ENCODE measurements around the gene EXT2.

EXT2 gene

DNA sequence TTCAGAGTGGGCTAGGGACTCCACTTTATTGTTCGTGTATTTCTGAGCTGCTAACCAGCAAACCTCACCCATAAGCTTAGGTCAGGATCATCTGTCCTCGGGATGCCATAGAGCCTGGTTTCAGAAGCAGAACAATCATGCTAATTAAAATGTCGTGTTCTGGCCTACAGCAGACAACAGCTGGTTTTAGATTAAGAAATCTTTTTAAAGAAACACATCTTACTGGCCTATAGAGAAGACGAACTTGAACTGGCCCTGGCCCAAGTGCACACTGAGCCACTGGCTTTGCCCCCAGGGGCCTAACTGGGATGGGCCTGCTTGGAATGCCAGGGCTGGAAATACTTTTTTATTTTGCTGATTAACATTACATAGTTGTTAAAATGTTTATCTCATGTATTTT, 151.2 kb downstream of the EXT2 start:
- no peak for DNase-seq

DNA sequence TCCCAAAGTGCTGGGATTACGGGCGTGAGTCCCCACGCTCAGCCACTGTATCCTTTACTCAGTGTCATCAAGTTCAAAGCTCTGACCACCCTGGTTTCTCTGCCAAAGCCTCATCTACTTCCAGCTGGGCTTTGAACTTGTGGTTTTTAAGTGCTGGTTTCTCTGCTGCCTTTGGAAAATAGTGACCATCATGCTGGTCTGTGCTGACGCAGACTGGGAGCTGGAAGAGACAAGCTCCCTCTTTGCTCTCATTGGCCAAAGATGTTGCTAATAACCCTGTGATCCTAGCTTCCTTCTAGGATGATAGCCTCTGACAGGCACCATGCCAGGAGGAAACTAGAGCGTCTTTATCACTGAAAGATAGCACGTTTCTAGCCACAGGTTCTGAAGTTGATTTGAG, 152.0 kb downstream of the EXT2 start:
- DNase-seq, result no peak

DNA sequence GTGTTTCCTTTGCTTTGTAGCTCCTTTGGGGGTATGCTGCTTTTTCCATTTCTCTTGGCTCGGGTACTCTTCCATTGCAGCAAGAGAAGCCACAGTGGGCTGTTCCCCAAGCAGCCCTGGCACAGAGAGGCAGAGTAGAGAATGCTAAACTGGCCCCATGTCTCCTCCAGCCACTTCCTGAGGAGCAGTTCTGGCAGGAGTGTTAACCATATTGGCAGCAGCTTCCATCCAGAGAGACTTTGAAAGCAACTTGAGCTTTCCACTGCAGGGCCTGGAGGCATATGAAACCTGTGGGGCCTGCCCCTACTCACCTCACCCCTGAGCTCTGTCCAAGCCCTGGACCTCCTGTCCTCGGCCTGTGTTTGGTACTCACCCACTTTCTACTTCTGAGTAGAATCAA, 152.6 kb downstream of the EXT2 start:
- DNase-seq, result no peak

DNA sequence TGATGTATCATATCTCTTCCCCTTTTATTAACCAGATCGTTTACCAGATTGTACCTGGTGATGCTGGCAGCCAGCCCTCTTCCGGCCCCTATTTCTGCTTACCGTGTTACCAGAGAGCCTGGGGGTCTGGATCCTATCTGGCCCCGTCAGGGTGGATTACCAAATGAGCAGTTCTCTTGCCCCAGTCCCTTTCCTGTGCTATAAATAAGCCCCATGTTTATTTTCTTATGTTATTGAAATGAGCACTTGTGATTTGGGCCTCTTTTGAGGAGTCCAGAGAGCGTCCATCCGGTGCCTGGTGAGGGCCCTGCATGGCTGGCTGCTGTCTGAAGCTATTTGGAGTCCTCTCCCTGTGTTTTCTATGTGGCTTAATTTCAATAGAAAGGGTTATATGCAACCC, 154.9 kb downstream of the EXT2 start:
- DNase-seq, result no peak

DNA sequence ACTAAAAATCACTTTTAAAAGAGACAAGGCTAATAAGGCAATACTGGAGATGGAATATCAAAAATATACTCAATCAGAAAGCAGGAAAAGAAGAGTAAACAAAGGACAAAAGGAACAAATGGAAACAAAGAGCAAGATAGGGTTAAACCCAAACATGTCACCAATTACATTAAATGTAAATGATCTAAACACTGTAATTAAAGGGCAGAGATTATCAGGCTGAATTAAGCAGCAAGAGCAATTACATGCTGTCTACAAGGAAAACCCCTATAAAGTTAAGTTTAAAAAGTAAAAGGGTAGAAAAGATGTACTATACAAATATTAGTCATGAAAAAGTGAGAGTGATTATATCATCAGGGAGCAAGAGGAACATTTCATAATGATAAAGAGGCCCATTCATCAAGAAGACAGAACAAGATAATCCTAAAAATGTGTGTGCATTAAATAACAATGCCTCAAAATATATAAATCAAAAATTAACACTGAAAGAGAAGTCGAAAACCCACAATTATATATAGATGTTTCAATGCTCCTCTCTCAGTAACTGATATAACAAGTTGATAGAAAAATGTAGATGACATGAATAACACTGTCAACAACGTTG, 157.6 kb downstream of the EXT2 start:
- no peak for DNase-seq

DNA sequence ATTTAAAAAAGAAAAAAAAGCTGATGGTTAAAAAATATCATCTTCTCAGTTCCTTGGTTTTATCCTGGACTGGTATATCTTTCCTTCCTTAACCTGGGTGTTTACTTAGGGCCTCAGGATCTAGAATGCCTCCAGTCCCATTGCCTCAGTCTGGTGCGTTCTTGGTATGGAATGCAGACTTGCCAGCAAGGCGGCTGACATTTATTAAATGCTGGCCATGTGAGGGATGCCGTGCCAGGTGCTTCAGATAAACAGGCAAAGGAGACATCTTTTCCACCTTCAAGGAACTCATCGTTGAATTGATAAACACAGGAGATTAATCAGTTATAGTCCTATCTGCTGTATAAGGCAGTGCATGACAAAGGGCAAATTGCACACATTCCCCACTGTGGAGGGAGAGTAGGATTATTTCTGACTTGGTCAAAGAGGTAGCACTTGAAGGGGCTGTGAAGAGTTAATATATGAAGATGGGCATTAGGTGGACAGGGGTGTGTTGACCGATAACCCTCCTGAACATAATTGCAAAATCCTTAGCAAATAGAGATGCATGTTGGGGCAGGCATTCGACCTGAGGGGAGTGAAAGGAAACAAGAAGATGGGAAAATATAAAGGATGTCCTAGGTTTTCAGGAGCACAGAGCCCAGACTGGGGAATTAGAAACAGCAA, 160.1 kb downstream of the EXT2 start:
- no peak for DNase-seq

DNA sequence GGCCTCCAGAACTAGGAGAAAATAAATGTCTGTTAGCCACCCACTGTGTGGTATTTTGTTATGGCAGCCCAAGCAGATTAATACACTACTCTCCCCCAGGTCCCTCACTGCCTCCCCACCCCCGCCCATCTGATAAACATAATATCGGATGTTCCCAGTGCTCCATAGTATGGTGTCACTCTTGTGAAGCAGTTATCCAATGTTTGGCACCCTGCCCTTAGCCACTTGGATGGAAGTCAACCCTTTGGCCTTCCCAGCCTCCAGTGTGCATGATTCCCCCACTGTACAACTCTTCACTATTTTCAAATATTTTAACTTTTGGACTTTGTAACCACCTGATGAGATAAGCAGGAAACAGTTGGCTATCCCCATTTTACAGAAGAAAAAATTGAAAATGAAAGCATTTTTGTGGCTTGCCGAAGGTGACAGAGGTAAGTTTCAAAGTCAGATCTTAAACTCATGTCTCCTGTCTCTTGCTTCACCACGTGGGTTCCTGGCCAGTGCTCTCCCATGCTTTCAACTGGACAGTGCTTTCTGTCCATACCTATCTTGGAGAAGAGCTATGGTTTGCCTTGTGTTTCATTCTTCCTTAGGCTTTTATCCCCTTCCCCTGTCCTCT, 161.3 kb downstream of the EXT2 start:
- DNase-seq, result no peak

DNA sequence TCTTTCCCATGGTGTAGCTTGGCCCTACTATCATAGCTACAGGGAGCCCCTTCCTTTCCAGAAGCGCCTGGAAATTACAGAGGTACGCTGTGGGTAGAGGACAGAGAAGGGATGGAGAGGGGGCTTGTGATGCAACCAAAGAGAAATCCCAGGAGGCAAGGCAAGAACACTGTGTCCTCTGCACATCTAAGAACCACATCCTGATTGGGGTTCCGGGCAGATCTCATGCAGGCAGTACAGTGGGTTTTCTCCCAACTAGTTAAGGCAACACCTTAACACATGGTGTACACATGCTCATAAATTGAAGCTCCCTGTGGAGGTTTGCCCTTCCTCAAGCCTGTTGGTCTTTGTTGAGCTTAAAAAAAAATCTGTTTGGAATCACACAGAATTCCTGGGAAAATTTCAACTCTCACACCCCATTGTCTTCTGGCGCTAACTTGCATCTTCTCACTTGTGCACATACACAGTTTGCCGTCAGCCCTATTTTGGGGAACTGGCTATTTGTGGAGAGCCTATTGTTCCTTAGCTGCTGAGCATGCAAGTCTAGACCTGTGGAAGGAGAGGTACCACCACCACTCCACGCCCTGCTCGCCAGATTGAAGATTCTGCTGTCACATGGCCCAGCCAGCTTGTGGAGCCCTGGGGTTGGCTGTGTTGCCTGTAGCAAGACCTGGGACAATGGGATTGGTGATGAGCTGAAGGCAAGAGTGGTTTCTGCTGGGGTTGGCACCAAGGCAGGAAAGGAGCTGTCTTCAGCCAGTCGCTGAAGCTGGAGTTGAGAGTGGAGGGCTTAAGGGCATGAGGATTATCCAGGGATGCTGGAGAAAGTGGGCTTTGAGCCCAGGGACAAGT, 162.1 kb downstream of the EXT2 start:
- no peak for DNase-seq

DNA sequence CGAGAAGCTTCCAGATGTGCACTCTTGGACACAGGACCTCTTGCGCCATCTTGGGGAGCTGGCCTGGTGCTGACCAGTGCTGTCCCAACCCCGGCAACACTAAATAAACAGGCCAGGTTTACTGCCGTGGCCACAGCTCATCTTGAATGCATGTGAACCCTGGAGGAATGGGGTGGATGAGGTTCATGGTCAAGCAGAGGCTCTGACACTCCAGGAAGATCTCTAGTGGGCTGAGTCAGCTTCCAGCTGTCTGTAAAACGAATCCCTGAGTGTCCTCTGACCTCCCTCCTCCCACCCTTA, 162.7 kb downstream of the EXT2 start:
- DNase-seq, result no peak

DNA sequence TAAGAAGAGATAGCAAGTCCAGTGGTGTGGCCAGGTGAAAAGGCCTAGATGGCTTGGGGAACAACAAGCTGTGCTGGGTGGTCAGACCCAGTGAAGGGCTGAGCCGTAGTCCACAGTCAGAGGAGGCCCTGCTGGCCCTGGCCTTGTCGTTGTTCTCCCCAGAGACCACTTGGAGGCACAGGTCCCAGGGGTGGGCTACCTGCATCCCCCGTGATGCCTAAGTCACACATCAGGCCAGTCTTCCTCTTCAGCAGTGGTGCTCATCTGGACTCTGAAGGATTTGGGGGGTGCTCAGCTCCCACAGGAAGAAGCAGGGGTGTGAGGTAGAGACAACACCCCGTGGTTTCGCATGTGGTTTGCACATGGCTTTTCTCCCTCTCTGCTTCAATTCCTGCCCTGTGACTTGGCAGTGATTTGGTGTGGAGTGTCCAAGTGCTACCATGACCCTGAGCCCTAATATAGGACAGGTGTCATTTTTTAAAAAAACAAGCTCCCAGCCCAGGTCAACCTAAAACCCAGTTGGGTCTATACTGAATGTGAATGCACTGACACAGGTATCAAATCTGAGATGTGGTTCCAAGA, 163.5 kb downstream of the EXT2 start:
- DNase-seq, result no peak

DNA sequence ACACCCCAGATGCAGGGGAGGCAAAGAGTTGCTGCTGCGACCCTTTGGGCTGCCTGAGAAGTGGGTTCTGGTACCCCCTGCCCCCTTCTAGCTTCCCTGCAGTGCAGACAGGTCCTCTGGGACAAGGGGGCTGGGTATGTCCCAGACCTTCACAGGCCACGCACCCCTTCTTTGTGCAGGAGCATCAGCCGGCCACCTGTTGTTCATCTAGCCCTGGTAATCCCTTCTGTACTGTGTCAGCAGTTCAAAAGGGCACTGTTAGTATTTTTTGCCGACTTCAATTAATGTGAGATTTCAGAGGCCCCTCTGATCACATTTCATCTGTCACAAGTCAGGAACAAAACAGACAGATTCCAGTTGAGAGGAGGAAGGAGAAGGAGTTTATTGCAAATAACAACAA, 164.6 kb downstream of the EXT2 start:
- DNase-seq, result no peak

DNA sequence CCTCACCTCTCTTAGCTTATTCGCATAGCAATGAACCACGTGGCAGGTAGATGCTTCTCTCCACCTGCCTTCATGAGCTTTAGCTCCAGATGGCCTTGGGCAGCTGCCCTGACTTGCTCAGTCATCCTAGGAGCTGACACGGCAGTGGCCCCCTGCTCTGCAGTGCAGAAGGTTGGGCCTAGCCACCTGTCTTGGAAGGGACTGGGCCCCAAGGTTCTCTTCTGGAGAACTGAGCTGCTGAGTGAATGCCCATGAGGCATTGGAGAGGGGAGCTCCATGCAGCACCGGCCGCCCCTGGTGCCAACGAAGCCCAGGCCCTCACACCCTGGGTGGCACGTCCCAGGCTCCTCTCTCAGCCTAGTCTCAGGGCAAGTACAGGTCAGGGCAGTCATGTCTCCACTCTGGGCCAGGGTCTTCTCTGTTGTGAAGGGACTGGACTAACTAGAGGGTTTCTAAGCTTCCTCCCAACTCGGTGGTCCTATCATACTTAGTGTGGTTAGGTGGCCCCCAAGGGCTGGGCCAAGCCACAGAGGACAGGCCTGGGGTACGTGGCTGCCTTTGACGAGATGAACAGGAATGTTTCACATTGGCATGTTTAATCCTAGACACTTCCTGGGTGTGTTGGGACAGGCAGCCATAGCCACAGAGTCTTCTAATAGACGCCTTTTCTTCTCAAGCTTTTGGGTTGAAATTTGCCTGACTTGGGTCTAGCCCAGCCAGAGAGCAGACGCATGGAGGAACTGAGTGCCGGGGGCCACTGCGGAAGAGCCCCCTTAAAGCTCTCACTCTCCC, 166.5 kb downstream of the EXT2 start:
- no peak for DNase-seq

DNA sequence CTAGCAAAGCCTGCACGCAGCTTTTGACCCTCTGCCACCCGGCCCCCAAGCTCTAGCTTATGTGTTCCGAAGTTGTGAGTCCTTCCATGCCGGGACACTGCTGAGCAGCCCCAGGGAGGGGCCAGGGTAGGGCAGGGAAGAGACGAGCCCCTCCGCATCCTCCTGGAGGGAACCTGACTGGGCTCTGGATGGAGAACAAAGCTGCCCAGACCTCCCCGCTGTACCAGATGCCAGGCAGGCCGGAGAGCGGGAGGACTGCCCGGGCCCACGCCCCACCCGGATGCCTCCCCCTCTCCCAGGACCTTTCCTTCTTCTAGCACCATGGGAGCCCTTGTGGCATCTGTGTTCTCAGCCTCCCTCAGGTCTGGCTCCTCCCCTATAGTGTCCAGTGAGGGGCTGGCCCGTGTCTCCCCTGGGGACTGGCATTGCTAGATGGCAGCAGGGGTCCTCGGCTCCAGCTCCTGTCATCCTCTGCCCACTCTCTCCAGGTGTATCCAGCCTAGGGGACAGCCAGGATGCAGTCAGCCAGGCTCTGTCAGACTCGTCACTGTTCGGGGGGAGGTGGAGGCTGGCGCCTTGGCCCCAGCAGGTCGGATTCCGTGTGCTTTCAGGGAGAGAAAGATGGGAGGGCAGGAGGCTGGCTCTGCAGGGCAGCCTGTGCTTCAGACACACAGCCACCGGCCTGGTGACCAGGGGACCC, 168.4 kb downstream of the EXT2 start:
- no peak for DNase-seq

DNA sequence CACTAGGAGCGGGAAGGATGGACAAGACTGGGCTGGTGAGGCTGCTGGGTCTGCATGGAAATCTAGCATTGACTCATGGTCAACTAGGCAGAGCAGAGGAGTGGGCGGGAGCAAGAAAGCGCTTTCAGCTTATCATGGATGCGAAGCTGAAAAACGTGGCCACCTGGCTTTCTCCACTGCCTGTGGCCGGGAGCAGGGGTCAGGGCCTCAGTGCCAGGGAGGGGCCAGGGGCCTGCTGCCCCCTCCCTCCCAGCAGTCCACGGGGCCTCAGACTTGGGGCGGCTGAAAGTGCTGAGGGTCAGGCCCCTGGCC, 168.9 kb downstream of the EXT2 start:
- no peak for DNase-seq

DNA sequence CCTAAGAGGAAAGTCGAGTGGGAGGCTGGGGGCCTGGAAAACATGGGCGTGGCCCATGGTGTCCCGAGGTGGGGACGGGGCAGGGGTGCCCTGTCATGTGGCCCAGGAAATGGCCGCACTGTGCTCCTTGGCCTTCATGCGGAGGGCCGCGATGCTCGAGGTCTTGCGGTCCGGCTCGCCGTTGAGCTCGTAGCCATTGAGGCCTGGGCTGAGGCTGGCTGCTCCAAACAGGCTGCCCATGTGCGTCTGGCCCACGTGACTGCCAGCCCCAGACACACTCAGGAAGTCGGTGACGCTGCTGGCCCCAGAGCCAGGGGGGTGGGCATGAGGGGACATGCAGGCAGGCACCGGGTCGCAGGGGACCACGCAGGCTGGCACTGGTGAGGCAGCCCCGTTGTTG, 169.3 kb downstream of the EXT2 start:
- DNase-seq, result no peak

DNA sequence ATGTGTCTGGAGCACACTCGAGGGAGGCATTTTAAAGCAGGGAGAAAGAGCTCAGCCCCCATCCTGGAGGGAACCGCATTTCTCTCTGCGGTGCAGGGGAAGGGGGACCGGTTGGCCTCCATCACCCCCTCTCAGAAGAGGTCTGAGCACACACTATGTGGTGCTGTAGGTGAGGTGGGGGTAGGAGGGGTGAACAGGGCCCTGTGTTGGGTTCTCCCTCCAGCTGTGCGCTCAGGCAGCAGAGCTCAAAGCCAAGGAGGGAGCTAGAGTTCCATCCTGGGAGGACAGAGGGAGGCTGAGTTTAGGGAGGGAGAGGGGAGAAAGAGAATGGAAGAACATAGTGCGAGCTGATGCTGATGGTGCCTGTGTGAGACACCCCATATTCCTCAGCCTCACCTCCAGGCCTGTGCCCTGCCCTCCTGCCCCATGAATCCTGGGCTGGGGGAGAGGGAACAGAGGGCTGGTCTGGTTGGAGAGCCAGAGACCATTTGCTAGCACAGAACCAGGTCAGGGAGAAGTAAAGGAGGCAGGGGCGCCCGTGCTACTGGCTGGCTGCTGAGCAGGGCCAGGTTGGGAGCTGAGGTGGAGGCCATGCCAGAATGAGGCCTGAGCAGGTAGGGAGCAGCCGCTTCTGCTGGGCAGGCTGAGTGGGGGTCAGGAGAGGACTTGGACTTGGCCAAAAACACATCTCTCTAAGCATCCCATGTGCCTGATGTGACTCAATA, 170.7 kb downstream of the EXT2 start:
- DNase-seq, result no peak

DNA sequence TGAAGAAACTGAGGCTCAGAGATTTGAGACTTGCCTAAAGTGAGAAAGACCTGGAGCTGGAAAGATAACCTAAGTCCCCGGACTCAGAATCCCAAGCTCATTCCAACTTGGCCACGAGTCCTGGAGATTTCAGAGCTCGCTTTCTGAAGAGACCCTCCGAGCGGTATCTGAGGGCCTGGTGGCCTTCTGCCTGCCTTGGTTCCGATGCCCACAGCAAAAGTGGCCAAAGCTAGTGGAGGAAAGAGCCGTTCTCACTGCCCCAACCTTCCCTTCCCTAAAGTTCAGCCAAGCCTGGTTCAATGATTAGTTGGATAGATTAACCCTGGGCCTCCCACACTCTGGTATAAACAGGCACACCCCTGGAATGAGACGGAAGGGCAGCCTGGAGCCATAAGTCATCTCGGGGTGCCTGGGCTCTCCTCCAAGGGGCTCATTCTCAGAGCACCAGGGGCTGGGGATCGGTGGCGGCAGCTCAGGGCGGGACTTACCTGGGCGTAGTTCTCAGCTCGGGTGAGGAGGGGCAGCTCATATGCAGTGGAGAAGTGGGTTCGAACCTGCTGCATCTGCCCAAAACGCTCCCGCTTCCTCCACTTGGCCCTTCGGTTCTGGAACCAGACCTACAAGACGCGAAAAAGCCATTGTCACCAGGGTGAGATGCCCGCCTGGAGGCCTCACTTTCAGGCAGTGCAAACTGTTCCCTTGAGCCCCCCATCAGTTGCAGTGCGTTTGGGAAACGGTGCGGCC, 171.7 kb downstream of the EXT2 start:
- DNase-seq, result no peak

DNA sequence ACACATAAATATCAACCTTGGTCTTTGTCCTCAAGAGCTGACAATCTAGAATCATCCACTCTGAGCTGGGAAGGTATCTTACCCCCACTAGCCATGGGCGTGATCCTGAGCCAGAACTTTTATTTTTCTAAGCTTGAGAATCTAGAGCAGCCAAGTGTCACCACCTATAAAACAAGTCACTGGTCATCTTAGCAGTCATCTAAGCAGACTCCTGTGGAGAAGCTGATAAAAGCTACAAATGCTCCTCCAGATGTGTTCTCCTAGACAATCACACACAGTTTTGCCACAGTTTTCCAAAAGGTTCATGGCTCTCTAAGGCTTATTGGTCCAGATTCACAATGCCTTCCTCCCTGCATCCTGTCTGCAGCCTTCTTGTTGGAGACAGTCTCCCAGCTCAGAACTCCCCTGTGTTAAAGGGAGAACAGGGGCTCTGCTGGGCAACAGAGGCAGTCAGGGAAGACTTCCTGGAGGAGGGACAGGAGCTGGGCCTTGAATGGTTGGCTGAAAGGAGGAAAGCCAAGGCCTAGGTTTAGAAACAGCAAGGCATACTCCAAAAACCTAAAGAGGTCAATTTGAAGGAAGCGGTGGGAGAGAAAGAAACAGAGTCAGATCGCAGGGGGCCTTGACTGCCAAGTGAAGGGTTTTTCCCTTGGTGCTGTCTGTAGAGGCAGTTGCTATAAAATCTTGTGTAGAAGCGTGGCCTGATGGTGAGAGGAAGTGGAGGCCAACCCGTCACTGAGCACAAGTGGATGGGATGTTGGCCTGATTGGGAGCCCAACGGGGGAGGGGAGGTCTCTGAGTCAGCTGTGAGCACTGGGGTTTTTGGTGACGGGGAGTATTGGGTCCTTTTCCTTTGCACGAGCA, 172.5 kb downstream of the EXT2 start:
- DNase-seq, result no peak

DNA sequence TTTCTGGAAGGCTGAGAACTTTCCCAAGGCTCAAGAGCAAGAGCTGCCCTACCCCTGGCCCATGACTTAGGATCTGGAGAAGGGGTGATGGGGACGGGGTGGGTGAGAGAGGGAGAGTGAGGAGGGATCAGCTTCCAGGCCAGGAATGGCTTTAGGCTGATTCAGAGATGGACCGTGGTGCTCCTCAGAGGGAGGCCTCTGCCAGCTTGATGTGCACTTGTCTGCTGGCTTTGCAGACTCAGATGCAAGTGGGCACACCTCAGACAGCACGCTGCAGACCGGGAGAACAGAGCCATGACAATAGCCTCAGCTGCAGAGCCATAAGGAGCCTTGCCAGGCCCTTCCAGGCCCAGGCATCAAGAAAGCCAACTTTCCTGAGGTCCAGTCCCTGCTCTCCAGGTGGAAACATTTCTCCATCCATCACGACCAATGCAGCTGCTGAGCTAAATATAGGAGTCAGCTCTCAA, 173.2 kb downstream of the EXT2 start:
- no peak for DNase-seq
